PC-3 (cell line): ENCODE data around the gene SEMA3F. TPM values are rescaled to one million over a fixed set of nuclear protein-coding genes. Genes with fewer than 3 reads are reported as not detected.

Experiments
- ATAC-seq: fragments of 200-7000 bp; cut with Tn5 transposase; 2 replicates; pipeline ENCODE4 v1.9.1; 2020; ENCODE audit warnings: mild to moderate bottlenecking, moderate library complexity
- BruUV-seq: library from RNA; stranded (reverse); fragments of 400-500 nt; replicated peaks from 2 replicates; lab custom pipeline; 2021; lab: Mats Ljungman, UMichigan
- CTCF ChIA-PET: fragments of 300-600 bp; sonication (Branson Sonifier 250); formaldehyde crosslinking; loops from one replicate; lab custom pipeline; 2022; ENCODE audit warnings: antibody characterized with exemption; lab: Charles Lee
- POLR2A ChIA-PET: fragments of 300-600 bp; sonication (Branson Sonifier 250); formaldehyde crosslinking; loops from one replicate; lab custom pipeline; 2022; ENCODE audit warnings: antibody characterized with exemption; ENCODE audit not compliant: unreplicated experiment; lab: Charles Lee
- DNase-seq: peaks from one replicate; pipeline ENCODE4 v3.0.0-alpha.2; 2015
- H2AFZ ChIP-seq: fragments of 300-600 bp; sonication (generic); 2 replicates; pipeline ENCODE4 v1.6.0; 2016; ENCODE audit warnings: antibody characterized with exemption, low read length
- H3F3A ChIP-seq: fragments of 300-600 bp; sonication (generic); one replicate; pipeline ENCODE4 v1.6.0; 2017; ENCODE audit warnings: antibody characterized with exemption, low read length, control low read depth, mild to moderate bottlenecking; ENCODE audit not compliant: unreplicated experiment
- H3K27ac ChIP-seq: fragments of 300-600 bp; sonication (generic); 2 replicates; pipeline ENCODE4 v1.5.1; 2016; ENCODE audit warnings: mild to moderate bottlenecking, low read length
- H3K27me3 ChIP-seq: fragments of 300-600 bp; sonication (generic); 2 replicates; pipeline ENCODE4 v1.6.1; 2016; ENCODE audit warnings: low read length, mixed read lengths
- H3K36me3 ChIP-seq: fragments of 300-600 bp; sonication (generic); 2 replicates; pipeline ENCODE4 v1.6.1; 2016; ENCODE audit warnings: low read depth, mixed run types, low read length, mixed read lengths
- H3K4me1 ChIP-seq: fragments of 300-600 bp; sonication (generic); 2 replicates; pipeline ENCODE4 v1.5.1; 2016; ENCODE audit warnings: low read length; ENCODE audit not compliant: insufficient read depth
- H3K4me2 ChIP-seq: fragments of 300-600 bp; sonication (generic); 2 replicates; pipeline ENCODE4 v1.6.0; 2016; ENCODE audit warnings: low read length
- H3K4me3 ChIP-seq: fragments of 300-600 bp; sonication (generic); 2 replicates; pipeline ENCODE4 v1.5.1; 2016; ENCODE audit warnings: mild to moderate bottlenecking, low read length, mixed read lengths
- H3K79me2 ChIP-seq: fragments of 300-600 bp; sonication (generic); 2 replicates; pipeline ENCODE4 v1.6.1; 2017; ENCODE audit warnings: low read length, mixed read lengths
- H3K9ac ChIP-seq: fragments of 300-600 bp; sonication (generic); 2 replicates; pipeline ENCODE4 v1.6.0; 2016; ENCODE audit warnings: mild to moderate bottlenecking, low read length
- H3K9me2 ChIP-seq: fragments of 300-600 bp; sonication (generic); replicated peaks from 2 replicates; pipeline ENCODE4 v1.6.1; 2016; ENCODE audit warnings: mixed run types, low read length, mixed read lengths
- H3K9me3 ChIP-seq: fragments of 300-600 bp; sonication (generic); 2 replicates; pipeline ENCODE4 v1.6.1; 2016; ENCODE audit warnings: low read length, mixed read lengths
- H4K20me1 ChIP-seq: fragments of 300-600 bp; sonication (generic); 2 replicates; pipeline ENCODE4 v1.6.1; 2016; ENCODE audit warnings: low read length, mixed read lengths
- EZH2 ChIP-seq: fragments of 300-600 bp; sonication (generic); IDR thresholded peaks from one replicate; pipeline ENCODE4 v1.6.1; 2017; ENCODE audit warnings: antibody characterized with exemption, mild to moderate bottlenecking, low read length; ENCODE audit not compliant: unreplicated experiment
- EZH2phosphoT487 ChIP-seq: fragments of 300-600 bp; sonication (generic); IDR thresholded peaks from 2 replicates; pipeline ENCODE4 v1.6.1; 2018; ENCODE audit warnings: mild to moderate bottlenecking, antibody characterized with exemption, low read length, borderline replicate concordance
- intact Hi-C: fragments of 100-400 bp; cut with micrococcal nuclease; formaldehyde crosslinking; loops from 2 replicates; pipeline ENCODE4 v1.9.0; 2023
- total RNA-seq: library from RNA; depleted of rRNA; stranded (reverse); fragments of >200 nt; gene quantifications from 2 replicates; pipeline ENCODE4 v1.2.3, GENCODE V29; 2014
- TF ChIP-seq, protein P1 (sequence below): fragments of 300-600 bp; sonication (generic); conservative IDR thresholded peaks from 2 replicates; pipeline ENCODE4 v1.5.1; 2017; ENCODE audit warnings: antibody characterized with exemption, low read depth, mild to moderate bottlenecking, low read length

The SEMA3F gene
- total RNA-seq, 1 experiment from 2014 or later = 50.5 TPM

DNA sequence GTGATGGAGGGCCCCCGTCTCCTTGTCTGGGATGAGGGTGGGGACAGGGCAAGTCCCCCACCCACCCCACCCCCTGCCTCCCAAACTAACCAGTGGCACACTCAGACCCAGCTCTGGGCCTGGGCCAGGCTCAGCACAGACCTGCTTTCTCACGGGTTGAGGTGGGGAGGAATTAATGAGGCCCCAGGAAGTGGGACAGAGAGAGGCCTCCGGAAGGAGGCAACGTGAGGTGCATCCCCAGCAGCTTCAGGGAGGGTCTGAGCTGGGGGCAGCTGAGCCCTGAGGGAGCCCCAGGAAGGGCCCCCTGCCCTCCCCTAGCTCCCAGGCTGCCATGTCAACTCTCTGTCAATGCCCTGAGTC, 65.9 kb downstream of the SEMA3F start:
- no TSS peak for BruUV-seq

DNA sequence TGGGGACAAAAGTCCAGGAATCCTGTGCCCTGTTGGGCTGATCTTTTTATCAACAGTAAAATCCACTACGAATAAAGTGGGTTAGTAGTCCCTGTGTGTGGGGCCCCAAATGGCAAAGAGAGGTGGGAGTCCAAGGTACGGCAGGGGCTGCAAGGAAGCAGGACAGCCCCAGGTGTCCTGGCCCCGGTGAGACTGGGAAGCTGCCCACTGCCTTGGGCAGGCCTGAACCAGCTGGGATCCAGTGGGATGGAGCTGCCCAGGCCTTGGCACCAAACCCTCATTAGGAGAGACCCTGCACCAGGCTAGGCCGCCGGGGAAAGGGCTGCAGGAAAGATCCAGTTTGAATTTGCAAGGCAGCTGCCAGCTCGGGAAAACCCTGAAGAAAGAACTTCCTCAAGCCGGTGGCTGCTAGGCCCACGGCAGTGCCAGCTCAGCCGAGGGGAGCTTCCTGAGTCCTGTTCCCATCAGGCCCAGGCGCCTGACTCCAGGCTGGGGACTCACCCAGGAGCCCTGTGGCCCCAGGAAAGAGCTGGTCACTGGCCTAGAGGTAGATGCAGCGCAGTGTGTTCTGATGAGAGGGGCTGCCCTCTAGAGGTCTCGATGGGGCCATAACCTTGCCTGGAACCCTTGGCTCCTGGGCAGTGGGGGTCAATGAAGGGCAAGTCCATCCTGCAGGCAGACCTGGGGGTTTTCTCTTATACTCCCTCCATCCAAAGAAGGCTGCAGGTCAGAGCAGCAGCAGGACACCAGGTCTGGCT, 66.5 kb downstream of the SEMA3F start:
- no peak overlapping the region for H2AFZ ChIP-seq
- H3K4me1 ChIP-seq = peaks cover 3% of the 10 kb centered on the region; the same call in 1 of the 2 replicates
- ATAC-seq (no peak), DNase-seq (no peak)
- intact Hi-C loops = no loop called here
- ChIA-PET POLR2A (no interaction called here), CTCF (no interaction called here)
- no peak overlapping the region for H3K4me2 ChIP-seq
- no peak overlapping the region for H3K9ac ChIP-seq
- no TSS peak for BruUV-seq
- no peaks in the 10 kb centered on the region for H3K36me3 ChIP-seq
- no peaks in the 10 kb centered on the region for H3K79me2 ChIP-seq
- H3K9me3 ChIP-seq = no peaks in the 10 kb centered on the region
- H4K20me1 ChIP-seq = no peaks in the 10 kb centered on the region
- H3K4me3 ChIP-seq = no peak overlapping the region
- H3F3A ChIP-seq = no peaks in the 10 kb centered on the region
- no peaks in the 10 kb centered on the region for H3K27me3 ChIP-seq
- H3K27ac ChIP-seq = no peak overlapping the region
- no peak for TF ChIP-seq EZH2
- TF ChIP-seq, protein P1, sequence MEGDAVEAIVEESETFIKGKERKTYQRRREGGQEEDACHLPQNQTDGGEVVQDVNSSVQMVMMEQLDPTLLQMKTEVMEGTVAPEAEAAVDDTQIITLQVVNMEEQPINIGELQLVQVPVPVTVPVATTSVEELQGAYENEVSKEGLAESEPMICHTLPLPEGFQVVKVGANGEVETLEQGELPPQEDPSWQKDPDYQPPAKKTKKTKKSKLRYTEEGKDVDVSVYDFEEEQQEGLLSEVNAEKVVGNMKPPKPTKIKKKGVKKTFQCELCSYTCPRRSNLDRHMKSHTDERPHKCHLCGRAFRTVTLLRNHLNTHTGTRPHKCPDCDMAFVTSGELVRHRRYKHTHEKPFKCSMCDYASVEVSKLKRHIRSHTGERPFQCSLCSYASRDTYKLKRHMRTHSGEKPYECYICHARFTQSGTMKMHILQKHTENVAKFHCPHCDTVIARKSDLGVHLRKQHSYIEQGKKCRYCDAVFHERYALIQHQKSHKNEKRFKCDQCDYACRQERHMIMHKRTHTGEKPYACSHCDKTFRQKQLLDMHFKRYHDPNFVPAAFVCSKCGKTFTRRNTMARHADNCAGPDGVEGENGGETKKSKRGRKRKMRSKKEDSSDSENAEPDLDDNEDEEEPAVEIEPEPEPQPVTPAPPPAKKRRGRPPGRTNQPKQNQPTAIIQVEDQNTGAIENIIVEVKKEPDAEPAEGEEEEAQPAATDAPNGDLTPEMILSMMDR = 0 out of 2 replicates have a peak, but pooled peaks have one; percentile 9
- no peaks in the 10 kb centered on the region for H3K9me2 ChIP-seq

More for the DNA sequence above, 65.9 kb downstream of the SEMA3F start:
- Histone ChIP-seq H3K9me2 (no peaks in the 10 kb centered on the region), H3K9ac (no peak overlapping the region), H3K79me2 (no peaks in the 10 kb centered on the region), H3K27ac (no peak overlapping the region), H3K9me3 (no peaks in the 10 kb centered on the region), H3F3A (no peaks in the 10 kb centered on the region), H3K36me3 (no peaks in the 10 kb centered on the region), H3K4me1 (peaks cover 3% of the 10 kb centered on the region; the same call in 1 of the 2 replicates), H3K4me2 (no peak overlapping the region), H2AFZ (no peak overlapping the region), H3K4me3 (no peak overlapping the region), H3K27me3 (no peaks in the 10 kb centered on the region), H4K20me1 (no peaks in the 10 kb centered on the region)
- ChIA-PET CTCF (no interaction called here), POLR2A (no interaction called here)
- TF ChIP-seq EZH2 (no peak), EZH2phosphoT487 (no peak)
- TF ChIP-seq, protein P1 = no peak
- no peak for DNase-seq
- no peak for ATAC-seq
- intact Hi-C loops = no loop called here

DNA sequence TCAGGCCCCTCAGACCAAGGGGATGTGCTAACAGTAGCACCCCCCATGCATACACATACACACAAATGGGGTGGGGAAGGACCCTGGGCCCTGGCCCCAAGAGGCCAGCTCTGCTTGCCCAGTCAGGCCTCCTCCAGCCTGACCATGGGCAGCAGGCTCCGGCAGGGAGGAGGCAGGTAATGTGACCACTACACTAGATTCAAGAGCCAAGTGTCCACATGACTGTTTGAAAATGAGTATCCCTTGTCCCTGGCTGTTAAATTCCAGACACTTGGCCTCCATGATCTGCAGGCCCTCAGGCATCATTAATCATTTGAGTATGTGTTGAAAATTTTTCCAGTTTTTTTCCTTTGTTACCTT, 67.0 kb downstream of the SEMA3F start:
- TF ChIP-seq, protein P1 = no peak
- TF ChIP-seq EZH2 (no peak), EZH2phosphoT487 (no peak)
- ATAC-seq (no peak), DNase-seq (no peak)
- H3K36me3 ChIP-seq = no peaks in the 10 kb centered on the region
- H3K4me2 ChIP-seq = no peak overlapping the region
- no TSS peak for BruUV-seq
- no peaks in the 10 kb centered on the region for H4K20me1 ChIP-seq
- no peaks in the 10 kb centered on the region for H3K9me2 ChIP-seq
- no peak overlapping the region for H3K4me3 ChIP-seq
- peaks cover 6% of the 10 kb centered on the region; the same call in 1 of the 2 replicates for H3K4me1 ChIP-seq
- H3K27ac ChIP-seq = no peak overlapping the region
- POLR2A ChIA-PET = no interaction called here
- H2AFZ ChIP-seq = no peak overlapping the region
- H3K9ac ChIP-seq = no peak overlapping the region
- no peaks in the 10 kb centered on the region for H3K9me3 ChIP-seq
- intact Hi-C loops = no loop called here
- no peaks in the 10 kb centered on the region for H3K27me3 ChIP-seq
- CTCF ChIA-PET = no interaction called here
- H3K79me2 ChIP-seq = no peaks in the 10 kb centered on the region
- no peaks in the 10 kb centered on the region for H3F3A ChIP-seq
